ENCODE data around the gene CACNB4.
"Not testable (repeated sequence)": the region's sequence is repeated elsewhere in the genome, so short reads cannot be mapped to it uniquely, and the experiment has no call there.

Gene CACNB4

GRCh38 chr2:152037743-152038435 is 61.0 kb downstream of the CACNB4 start:
- TF ChIP-seq CTCF (IDR thresholded peaks at IDR 0.05; ENCODE audit: control insufficient read depth, insufficient read depth, low read depth, low read length, missing control alignments) = no peak
- no peak for DNase-seq (ENCODE audit: low read depth)
- H3K4me3 ChIP-seq (ENCODE audit: control insufficient read depth, low read depth, low read length) = no peak overlapping the region

- H3K4me3 ChIP-seq (ENCODE audit: control insufficient read depth, low read depth, low read length) = no peak overlapping the region
- peak; percentile 89 for TF ChIP-seq CTCF (IDR thresholded peaks at IDR 0.05; ENCODE audit: control insufficient read depth, insufficient read depth, low read depth, low read length, missing control alignments)
- DNase-seq (ENCODE audit: low read depth) = no peak
These were observed 62.0 kb downstream of the CACNB4 start for GRCh38 chr2:152036611-152037469.

- H3K4me3 ChIP-seq (ENCODE audit: control insufficient read depth, low read depth, low read length) = no peak overlapping the region
- no peak for DNase-seq (ENCODE audit: low read depth)
- TF ChIP-seq CTCF (IDR thresholded peaks at IDR 0.05; ENCODE audit: control insufficient read depth, insufficient read depth, low read depth, low read length, missing control alignments) = no peak
These were observed 64.5 kb downstream of the CACNB4 start for GRCh38 chr2:152034257-152034801.

- no peak overlapping the region for H3K4me3 ChIP-seq (ENCODE audit: control insufficient read depth, low read depth, low read length)
- DNase-seq (ENCODE audit: low read depth) = no peak
- TF ChIP-seq CTCF (IDR thresholded peaks at IDR 0.05; ENCODE audit: control insufficient read depth, insufficient read depth, low read depth, low read length, missing control alignments) = no peak
These were observed 65.6 kb downstream of the CACNB4 start for GRCh38 chr2:152033011-152033925.

- H3K4me3 ChIP-seq (ENCODE audit: control insufficient read depth, low read depth, low read length) = no peak overlapping the region
- DNase-seq (ENCODE audit: low read depth) = no peak
- TF ChIP-seq CTCF (IDR thresholded peaks at IDR 0.05; ENCODE audit: control insufficient read depth, insufficient read depth, low read depth, low read length, missing control alignments) = no peak
These were observed 67.0 kb downstream of the CACNB4 start for GRCh38 chr2:152031747-152032306.

- DNase-seq (ENCODE audit: low read depth) = not testable (repeated sequence)
These were observed 68.1 kb downstream of the CACNB4 start for GRCh38 chr2:152030596-152031328.

More at GRCh38 chr2:152030596-152031328, 68.1 kb downstream of the CACNB4 start:
- not testable (repeated sequence) for H3K4me3 ChIP-seq (ENCODE audit: control insufficient read depth, low read depth, low read length)
